Upper lobe of left lung (tissue), 4 donors: Measurements from ENCODE around the gene EPGN.

ENCODE experiments used
- EP300 ChIP-seq, 4 donors: sonication (generic); formaldehyde crosslinking; IDR thresholded peaks; one replicate each; pipeline ENCODE4 v1.5.1; 2017; ENCODE audit warnings: antibody characterized with exemption in 4 of 4, control low read depth in 2 of 4
- POLR2A ChIP-seq, 4 donors: fragments of 450-650 bp; IDR thresholded peaks; one replicate each; pipeline ENCODE4 v1.5.1; 2016 to 2017; ENCODE audit warnings: antibody characterized with exemption in 4 of 4, mild to moderate bottlenecking in 2 of 4
- POLR2AphosphoS5 ChIP-seq, 2 donors: sonication (generic); formaldehyde crosslinking; IDR thresholded peaks; one replicate each; pipeline ENCODE4 v1.5.1; 2017; ENCODE audit warnings: antibody characterized with exemption in 2 of 2
- TF ChIP-seq, protein P1 (sequence below), 6 experiments: fragments of 450-650 bp in 4 of 6; fragments of 200-600 bp in 2 of 6; sonication (generic) in 2 of 6; IDR thresholded peaks; one replicate each; pipeline ENCODE4 v1.5.1; 2016 to 2019; ENCODE audit warnings: antibody characterized with exemption in 6 of 6

DNA sequence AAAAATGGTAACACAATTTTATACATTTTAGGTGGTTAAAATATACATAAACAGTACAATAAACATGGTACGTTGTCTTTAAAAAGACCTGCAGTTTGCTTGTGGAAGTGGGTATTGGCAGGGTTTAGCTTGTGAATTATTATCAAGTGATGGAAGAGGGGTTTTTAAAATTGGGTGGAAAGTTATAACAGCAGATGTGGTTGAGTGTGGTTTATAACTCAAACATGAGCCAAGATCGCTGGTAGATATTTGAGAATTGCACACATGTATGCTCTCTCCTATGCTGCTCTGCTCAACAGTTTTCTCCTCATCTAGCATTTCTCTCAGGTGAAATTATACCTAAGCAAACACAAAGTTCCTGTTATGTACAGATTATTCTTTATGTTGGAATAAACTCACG lies 14.0 kb downstream of the EPGN start:
- TF ChIP-seq POLR2AphosphoS5 (IDR thresholded peaks at IDR 0.05) (no peak), POLR2A (IDR thresholded peaks at IDR 0.05) (no peak), EP300 (IDR thresholded peaks at IDR 0.05) (no peak)
- TF ChIP-seq, protein P1, sequence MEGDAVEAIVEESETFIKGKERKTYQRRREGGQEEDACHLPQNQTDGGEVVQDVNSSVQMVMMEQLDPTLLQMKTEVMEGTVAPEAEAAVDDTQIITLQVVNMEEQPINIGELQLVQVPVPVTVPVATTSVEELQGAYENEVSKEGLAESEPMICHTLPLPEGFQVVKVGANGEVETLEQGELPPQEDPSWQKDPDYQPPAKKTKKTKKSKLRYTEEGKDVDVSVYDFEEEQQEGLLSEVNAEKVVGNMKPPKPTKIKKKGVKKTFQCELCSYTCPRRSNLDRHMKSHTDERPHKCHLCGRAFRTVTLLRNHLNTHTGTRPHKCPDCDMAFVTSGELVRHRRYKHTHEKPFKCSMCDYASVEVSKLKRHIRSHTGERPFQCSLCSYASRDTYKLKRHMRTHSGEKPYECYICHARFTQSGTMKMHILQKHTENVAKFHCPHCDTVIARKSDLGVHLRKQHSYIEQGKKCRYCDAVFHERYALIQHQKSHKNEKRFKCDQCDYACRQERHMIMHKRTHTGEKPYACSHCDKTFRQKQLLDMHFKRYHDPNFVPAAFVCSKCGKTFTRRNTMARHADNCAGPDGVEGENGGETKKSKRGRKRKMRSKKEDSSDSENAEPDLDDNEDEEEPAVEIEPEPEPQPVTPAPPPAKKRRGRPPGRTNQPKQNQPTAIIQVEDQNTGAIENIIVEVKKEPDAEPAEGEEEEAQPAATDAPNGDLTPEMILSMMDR (IDR thresholded peaks at IDR 0.05) = no peak
